Stimulated activated CD8-positive, alpha-beta memory T cell treated with anti-CD3 and anti-CD28 coated beads, Interleukin-4, amount 100 ng/mL, for 24 hours (primary cell): ENCODE data around the gene LMX1B.

Experiments used
- DNase-seq: peaks from one replicate; pipeline ENCODE4 v3.0.0-alpha.2; 2020; ENCODE audit warnings: low read depth

The LMX1B gene

GRCh38 chr9:126658956-126659555 lies 45.3 kb downstream of the LMX1B start:
- DNase-seq: no peak

GRCh38 chr9:126661122-126661520 lies 47.4 kb downstream of the LMX1B start:
- no peak for DNase-seq

- DNase-seq: no peak
These were observed 48.0 kb downstream of the LMX1B start for GRCh38 chr9:126661521-126662251.

- no peak for DNase-seq
These were observed 49.9 kb downstream of the LMX1B start for GRCh38 chr9:126663661-126664072.

- no peak for DNase-seq
These were observed 51.3 kb downstream of the LMX1B start for GRCh38 chr9:126664900-126665643.

GRCh38 chr9:126665644-126666035 lies 51.9 kb downstream of the LMX1B start:
- DNase-seq: no peak

- DNase-seq: no peak
These were observed 52.6 kb downstream of the LMX1B start for GRCh38 chr9:126666155-126666803.

- no peak for DNase-seq
These were observed 53.7 kb downstream of the LMX1B start for GRCh38 chr9:126667190-126668055.

- DNase-seq: no peak
These were observed 54.3 kb downstream of the LMX1B start for GRCh38 chr9:126668058-126668457.

GRCh38 chr9:126669108-126669507 lies 55.4 kb downstream of the LMX1B start:
- no peak for DNase-seq

- no peak for DNase-seq
These were observed 56.5 kb downstream of the LMX1B start for GRCh38 chr9:126670270-126670669.

GRCh38 chr9:126671381-126671831 lies 57.7 kb downstream of the LMX1B start:
- DNase-seq: no peak

GRCh38 chr9:126671983-126672382 lies 58.3 kb downstream of the LMX1B start:
- no peak for DNase-seq

- no peak for DNase-seq
These were observed 59.0 kb downstream of the LMX1B start for GRCh38 chr9:126672634-126673284.

- no peak for DNase-seq
These were observed 60.1 kb downstream of the LMX1B start for GRCh38 chr9:126673689-126674364.

- no peak for DNase-seq
These were observed 60.8 kb downstream of the LMX1B start for GRCh38 chr9:126674365-126675146.

- DNase-seq: no peak
These were observed 61.4 kb downstream of the LMX1B start for GRCh38 chr9:126675147-126675467.

- DNase-seq: no peak
These were observed 62.5 kb downstream of the LMX1B start for GRCh38 chr9:126676102-126676684.

- DNase-seq: no peak
These were observed 63.0 kb downstream of the LMX1B start for GRCh38 chr9:126676685-126677143.
